ENCODE data around the gene GYG2.

DNA sequence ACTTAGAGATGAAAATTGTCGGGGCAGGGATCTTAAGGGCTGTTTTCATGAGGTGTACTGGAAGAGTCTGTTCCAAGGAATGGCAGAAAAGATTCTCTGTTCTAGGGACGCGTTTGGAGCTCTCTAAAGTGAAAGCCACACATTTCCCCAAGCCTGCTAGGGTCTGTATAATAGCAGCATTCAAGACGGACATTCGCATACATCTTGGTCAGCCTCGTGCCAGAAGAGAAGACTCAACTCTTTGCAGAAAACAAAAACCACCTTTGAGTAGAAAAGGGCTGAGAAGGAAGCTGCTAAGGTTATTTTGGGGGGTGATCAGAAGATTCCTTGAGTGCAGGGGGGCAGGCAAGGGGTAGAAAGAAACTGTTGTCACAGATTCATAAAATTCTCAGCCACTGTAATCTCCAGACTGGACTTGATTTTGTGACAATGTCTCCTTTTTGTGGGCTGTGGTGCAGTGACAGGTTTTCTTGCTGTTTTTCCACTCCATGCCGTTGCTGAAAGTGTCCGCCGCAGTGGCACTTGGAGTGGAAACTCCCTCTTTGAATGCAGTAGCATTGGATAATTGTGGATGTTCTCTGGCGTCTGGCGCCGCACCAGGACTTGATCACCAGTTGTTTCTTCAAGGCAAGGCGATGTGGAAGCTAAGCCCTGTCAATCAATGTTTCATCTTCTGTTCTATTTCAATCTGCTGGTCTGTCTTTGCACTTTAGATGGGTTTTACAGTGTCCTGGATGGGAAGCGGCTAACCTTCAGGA lies 2.9 kb downstream of the GYG2 start:
- TF ChIP-seq, protein P1, sequence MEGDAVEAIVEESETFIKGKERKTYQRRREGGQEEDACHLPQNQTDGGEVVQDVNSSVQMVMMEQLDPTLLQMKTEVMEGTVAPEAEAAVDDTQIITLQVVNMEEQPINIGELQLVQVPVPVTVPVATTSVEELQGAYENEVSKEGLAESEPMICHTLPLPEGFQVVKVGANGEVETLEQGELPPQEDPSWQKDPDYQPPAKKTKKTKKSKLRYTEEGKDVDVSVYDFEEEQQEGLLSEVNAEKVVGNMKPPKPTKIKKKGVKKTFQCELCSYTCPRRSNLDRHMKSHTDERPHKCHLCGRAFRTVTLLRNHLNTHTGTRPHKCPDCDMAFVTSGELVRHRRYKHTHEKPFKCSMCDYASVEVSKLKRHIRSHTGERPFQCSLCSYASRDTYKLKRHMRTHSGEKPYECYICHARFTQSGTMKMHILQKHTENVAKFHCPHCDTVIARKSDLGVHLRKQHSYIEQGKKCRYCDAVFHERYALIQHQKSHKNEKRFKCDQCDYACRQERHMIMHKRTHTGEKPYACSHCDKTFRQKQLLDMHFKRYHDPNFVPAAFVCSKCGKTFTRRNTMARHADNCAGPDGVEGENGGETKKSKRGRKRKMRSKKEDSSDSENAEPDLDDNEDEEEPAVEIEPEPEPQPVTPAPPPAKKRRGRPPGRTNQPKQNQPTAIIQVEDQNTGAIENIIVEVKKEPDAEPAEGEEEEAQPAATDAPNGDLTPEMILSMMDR (IDR thresholded peaks at IDR 0.05) = no peak
- TF ChIP-seq EP300 (IDR thresholded peaks at IDR 0.05; ENCODE audit: low read depth) = no peak
- TF ChIP-seq POLR2A (IDR thresholded peaks at IDR 0.05) = no peak
- no peak for TF ChIP-seq POLR2AphosphoS5 (IDR thresholded peaks at IDR 0.05)

Data from transverse colon (tissue), 4 donors.